Effector CD8-positive, alpha-beta T cell (primary cell): Measurements from ENCODE around the gene ODAD2.
"Not testable (repeated sequence)": the region's sequence is repeated elsewhere in the genome, so short reads cannot be mapped to it uniquely, and the experiment has no call there.

Source experiments
- DNase-seq: peaks from one replicate; lab custom pipeline; 2025; lab: John Stamatoyannopoulos, UW
- total RNA-seq, 4 experiments: gene quantifications; one replicate each; lab custom pipeline; 2026; lab: John Stamatoyannopoulos, UW

ODAD2 gene, protein sequence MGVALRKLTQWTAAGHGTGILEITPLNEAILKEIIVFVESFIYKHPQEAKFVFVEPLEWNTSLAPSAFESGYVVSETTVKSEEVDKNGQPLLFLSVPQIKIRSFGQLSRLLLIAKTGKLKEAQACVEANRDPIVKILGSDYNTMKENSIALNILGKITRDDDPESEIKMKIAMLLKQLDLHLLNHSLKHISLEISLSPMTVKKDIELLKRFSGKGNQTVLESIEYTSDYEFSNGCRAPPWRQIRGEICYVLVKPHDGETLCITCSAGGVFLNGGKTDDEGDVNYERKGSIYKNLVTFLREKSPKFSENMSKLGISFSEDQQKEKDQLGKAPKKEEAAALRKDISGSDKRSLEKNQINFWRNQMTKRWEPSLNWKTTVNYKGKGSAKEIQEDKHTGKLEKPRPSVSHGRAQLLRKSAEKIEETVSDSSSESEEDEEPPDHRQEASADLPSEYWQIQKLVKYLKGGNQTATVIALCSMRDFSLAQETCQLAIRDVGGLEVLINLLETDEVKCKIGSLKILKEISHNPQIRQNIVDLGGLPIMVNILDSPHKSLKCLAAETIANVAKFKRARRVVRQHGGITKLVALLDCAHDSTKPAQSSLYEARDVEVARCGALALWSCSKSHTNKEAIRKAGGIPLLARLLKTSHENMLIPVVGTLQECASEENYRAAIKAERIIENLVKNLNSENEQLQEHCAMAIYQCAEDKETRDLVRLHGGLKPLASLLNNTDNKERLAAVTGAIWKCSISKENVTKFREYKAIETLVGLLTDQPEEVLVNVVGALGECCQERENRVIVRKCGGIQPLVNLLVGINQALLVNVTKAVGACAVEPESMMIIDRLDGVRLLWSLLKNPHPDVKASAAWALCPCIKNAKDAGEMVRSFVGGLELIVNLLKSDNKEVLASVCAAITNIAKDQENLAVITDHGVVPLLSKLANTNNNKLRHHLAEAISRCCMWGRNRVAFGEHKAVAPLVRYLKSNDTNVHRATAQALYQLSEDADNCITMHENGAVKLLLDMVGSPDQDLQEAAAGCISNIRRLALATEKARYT
- 0 to 0.73 (median 0.55) reads per million in 4 experiments for total RNA-seq

DNA sequence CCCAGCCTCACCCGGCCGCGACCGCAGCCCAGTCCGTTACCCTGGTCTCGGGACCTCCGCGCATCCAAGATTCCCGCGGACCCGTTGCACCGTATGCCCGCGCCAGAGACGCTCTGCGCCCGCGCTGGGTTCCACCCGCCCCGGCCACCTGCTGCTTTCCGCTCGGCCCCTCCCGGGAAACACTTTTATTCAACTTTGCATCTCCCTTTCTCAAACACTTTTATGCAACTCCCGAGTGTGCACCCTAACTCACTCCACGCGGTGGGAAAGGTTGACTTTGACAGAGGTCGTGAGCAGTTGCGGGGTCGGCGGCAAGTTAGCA, at the start of gene ODAD2:
TSS of gene ODAD2 (minus strand) at position 126 of the 322 bp plus-strand sequence. CDS start 3,937 bp downstream, outside the sequence.
- no peak for DNase-seq

DNA sequence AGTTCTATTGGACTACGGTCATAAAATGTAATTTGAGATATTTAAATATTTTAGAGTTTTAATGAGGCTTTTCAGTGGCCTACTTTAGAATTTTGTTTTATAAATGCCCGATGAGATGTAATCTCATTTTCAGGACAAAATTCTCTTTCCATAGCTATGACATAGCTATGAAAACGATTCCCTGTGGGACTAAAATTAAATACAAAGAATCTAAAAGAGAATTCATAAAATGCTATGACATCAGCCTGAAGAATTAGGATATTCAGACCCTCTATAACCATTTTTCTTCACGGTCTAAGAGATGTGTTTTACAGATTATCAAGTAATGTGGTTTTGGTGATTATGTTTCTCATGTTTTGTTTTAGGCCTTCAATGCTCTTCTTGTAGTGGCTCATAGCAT, 48.2 kb upstream of the ODAD2 start:
- no peak for DNase-seq

DNA sequence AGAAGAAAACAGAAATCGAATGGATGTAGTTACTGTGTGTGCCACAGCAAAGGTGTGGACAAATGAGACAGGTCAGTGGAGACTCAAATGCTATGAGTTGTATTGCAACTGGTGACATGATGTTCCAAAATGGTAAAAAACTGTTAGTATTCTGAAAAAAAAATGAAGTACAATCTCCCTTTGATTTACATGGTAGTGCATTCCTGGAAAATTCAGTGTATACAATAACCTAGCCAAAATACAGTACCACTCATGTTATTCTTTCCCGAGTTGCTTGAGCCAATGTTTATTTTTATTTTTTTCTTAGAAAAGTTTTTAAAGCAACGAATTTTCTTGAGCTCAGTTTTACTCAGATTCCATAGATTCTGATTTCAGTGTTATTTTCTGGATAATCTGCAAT, 47.7 kb upstream of the ODAD2 start:
- no peak for DNase-seq

DNA sequence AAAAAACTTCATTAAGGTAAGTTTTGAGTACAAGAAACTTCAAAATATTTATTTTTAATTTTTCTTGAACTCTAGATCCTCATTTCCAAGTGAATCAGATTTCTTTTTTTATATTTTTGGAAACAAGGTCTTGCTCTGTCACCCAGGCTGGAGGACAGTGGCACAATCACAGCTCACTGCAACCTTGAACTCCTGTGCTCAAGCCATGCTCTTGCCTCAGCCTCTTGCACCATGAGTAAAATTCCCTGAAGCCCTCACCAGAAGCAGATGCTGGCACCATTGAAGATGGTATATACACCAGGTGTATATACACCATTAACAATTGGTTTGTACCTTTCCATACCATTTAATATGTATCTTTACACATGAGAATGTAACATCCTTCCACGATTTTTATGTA, 45.1 kb upstream of the ODAD2 start:
- DNase-seq, result no peak

DNA sequence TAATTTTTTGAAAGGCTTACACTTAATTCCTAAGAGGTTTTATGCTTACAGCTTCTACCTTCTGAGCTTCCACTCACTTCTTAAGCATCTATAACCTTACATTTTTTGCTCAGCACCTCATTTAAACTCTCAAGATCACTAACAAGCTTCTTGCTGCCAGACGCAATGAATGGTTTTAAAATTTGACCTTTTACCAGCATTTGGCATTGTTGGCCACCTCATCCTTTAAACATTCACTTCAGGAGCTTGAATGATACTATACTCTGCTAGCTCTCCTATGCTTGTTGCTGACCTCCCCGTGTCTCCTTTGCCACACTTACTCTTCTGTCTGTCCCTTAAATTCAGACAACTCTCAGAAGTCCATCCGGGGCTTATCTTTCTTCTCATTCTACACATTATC, 37.7 kb upstream of the ODAD2 start:
- no peak for DNase-seq

DNA sequence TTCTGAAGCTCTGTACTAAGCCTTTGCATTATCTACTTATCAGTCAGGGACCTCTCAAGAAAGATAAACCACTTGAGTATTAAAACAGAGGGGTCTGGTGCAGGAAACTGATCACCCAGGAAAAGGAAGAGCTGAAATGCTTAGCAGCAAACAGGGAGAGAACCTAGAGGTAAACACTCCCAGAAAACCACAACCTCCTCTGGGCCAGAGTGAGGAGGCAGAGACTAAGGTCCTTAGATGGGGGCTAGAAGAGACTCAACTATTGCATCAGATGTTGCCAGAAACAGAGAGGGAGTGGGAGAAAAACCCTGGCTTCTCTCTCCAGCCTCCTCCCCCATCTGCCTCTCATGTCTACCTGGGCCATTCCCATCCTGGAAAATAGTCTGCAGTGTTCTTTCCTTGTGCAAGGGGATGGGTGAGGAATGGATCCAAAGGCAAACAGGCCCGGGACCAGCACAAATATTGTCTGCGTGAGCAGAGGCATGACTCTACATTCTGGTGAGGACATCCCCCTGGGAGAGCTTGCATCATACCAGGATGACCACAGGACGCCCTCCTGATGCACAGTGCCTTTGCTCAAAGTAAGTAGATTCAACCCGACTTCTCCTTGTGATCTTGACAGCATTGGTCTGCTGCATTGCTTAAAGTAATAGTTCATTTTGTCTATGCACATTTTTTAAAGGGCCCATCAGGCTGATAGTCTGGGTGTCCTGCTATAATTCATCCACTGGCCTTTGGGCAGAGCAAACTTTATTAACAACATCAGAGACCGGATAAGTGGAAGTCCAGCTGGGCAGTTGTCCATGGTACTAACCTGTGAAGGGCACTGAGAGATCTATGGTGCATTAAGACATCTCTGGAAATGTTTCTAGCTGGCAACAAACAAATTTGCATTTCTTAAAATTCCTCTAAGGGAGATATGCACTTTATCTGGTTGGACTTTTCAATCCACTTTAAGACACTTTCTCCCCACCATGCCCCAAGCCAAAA, 22.4 kb upstream of the ODAD2 start:
- DNase-seq, result no peak

DNA sequence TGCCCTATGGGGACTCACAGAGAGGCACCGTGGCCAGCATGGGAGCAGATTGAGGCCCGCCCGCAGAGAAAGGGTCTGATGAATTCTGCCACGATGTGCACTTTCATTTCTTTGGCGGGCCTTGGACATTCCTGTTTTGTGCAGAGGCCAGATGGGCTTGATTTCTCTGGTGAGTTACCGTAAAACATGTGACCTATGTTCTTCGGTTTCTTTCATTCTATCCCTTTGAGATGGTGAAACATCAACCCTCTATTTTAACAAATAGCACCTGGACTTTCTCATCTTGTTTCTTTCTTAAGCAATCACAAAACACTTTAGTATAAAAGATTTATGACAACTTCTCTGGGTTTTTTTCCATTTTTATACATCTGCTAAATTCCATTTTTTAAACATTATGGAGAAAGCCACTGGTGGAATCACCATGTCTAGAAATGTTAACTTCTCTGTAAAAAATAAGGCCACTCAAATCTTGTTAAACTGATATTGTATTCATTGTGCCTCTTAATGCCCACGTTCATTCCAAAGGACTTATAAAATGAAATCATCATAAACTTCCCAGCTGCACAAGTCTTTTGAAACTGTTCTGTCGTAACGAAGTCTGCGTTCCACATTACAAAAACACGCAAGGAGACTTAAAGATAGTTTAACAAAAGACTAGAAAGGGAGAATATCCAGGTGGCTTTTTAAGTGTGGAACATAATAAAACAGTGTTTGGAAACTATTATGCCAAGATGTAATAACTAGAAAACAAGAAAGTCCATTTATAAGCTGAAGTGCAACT, 21.4 kb upstream of the ODAD2 start:
- DNase-seq, result no peak

DNA sequence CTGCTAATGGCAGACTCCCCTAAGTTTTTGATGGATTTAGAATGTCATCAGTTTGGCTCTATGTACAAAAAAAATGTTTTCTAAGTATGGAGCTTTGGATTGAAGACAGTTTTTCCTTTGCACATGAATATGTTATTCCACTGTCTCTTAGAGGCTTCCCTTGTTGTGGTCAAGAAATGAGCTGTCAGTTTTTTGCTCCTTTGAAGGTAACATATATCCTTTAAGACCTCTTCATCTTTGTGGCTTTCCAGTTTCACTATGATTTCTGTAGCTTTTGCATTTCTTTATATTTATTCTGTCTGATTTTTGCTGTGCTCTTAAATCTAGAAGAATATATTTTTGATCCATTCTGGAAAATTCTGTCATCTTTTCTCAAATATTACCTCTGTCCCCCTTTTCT, 15.8 kb upstream of the ODAD2 start:
- no peak for DNase-seq

DNA sequence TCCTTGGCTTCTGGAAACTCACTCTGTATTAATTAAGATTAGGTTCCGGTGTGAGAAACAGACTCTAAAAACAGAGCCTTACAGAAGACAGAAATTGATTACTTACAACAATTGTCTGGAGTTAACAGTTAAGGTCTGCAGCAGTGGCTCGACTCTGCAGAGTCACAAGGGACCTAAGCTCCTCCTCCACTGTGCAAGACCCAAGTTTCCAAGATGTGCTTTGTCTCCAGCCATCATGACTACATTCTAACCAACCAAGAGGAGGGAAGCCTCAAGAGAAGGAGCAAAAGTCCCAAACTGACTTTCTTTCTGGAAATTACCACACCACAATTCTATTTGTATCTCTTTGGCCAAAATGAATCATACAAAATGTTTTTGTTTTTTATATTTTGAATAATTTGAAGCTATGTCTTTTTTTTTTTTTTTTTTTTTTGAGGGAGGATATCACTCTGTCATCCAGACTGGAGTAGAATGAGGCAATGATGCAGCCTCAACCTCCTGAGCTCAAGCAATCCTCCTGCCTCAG, 14.2 kb upstream of the ODAD2 start:
- no peak for DNase-seq

DNA sequence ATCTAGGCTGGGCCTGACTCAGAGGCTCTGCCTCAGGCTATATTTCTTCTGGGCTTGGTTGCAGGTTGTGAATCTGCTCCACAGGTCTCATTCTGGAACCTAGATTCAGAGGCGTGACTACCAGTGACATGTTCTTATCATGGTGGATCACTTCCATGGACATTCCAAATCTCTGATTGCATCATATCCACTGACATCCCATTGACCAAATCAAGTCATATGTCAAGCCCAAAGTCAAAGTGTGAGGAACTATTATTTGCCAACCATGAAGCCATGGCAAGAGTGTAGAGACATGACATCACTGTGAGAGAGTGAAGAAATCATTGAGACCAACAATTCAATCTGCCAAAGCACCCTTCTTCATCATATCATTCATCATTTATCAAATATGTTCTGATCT, 11.9 kb upstream of the ODAD2 start:
- no peak for DNase-seq

DNA sequence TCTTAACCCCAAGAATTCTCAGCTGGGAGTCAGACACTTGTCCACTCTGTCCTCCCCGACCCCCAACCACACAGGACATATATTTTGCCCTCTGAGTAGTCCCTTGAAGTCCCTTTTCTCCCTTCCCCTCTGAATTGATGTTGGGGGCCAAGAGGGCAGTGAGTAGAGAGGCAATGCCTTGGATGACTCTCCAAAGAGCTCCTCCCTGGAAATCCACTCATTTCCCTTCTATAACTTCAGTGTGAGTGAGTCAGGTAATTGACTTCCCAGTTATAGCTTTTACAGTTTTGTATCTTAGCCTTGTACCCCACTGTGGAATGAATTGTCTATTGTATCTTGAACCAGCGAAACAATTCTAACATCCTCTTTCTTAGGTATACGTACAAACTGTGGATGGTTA, 9.2 kb upstream of the ODAD2 start:
- DNase-seq, result no peak

DNA sequence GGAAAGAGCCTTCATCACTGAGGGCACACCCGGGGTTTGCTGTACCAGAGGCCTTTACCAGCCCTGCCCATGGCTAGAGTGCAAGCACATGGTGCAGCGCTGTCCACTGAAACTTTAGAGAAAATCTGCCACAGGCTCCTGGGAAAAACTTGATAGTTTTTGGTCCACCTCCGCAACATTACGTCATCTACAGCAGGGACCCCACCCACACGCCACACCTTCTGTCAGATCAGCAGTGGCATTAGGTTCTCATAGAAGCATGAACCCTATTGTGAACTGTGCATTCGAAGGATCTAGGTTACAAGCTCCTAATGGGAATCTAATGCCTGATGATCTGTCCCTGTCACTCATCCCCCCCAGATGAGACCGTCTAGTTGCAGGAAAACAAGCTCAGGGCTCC, 2.5 kb upstream of the ODAD2 start:
- no peak for DNase-seq

DNA sequence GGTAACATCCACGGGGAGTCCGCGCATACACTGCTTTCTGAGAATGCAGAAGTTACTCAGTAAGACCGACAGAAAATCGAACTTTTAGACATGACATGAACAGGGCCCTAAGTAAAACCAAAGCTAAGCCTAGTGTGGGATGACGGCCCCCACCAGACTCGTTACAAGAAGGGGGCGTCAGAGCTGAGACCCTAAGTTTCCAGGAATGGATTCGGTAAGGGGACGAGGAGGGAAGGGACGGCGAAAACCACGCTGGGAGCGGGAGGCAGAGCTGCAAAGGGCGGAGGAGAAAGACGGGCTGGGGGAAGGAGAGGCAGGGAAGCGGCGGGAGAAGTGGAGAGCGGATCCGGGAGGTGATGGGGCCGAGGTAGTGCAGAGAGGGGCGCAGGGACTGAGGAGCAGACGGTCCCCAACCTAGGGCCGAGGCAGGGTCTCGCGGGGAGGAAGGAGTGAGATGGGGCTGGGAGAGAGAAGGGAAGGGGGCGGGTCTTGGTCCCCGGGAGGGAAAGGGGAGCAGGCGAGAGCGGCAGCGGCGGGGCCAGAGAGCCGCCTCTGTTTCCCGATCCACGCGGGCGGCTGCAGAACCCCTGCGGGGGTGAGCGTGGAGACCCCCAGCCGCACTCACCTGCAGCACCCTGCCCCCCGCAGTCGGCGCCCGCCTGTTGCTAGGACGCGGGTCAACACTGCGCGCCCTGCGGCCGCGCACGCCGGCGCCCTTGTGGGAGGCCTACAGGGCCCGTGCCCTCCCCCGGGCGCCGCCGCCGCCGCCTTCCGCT, 513 bp downstream of the ODAD2 start:
- no peak for DNase-seq

DNA sequence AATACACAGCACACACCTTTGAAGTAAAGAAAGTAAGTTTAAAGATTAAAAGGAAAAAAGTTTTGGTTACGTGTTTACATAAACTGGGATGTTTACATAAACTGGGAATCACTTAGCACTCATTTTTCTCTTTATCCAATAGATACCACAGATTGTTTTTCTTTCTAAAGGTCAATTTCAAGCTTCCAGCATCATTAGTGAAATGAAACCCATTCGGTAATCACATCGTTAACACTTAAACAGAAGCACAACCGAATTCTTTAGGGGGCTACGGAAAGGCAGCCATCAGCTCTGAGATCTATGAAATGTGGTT, 1.1 kb downstream of the ODAD2 start:
- DNase-seq, result no peak

DNA sequence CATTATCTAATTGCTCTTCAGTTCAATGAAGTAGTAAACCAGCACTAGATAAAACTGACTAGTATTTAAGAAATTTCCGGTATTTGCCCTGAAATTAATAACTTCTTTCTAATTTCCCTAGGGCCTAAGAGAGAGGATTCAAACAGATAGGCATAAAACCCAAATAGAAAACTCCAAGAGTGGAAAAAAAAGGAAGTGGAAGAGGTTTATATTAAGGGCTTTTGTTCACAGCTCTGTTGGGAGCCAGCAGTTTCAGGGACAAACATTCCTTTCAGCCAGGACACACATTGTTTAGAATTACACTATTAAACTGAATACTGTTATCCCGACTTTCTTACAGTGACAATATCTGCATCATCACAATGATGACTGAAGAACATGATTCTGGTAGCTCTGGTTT, 3.6 kb downstream of the ODAD2 start:
- no peak for DNase-seq

DNA sequence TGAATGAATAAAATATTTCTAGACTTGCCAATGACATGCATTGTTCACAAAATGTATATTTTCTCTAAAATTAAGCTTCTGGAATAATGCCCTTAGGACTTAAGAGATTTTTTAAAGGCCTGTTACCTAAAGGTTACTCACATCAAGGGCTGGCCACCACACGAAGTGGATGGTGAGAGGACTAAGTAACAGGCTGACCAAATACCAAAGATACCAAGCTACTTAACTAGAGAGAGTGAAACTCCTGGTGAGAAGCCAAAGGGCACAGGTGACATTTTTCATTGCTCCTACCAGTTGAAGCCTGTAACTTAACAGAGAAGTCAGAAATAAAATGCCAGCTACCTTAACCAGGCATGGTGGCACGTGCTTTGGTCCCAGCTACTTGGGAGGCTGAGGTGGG, 9.5 kb downstream of the ODAD2 start:
- not testable (repeated sequence) for DNase-seq

DNA sequence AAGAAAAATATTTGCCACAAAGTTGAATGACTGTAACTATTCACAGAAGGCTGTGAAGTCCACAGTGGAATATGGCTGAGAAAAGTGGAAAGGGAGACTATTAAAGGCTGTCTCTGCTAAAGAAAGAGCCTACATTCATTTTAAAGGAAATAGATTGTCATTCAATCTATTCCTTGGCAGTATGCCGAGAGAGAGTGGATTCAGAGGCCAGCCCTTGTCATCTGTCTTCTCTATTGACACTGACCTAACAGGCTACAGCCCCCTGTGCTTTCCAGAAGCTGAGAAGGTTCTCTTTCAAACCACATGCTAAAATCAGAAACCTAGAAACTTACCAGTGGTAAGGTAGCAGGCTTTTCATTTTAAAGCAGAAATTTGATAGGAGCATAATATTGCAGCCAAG, 12.1 kb downstream of the ODAD2 start:
- DNase-seq, result no peak

DNA sequence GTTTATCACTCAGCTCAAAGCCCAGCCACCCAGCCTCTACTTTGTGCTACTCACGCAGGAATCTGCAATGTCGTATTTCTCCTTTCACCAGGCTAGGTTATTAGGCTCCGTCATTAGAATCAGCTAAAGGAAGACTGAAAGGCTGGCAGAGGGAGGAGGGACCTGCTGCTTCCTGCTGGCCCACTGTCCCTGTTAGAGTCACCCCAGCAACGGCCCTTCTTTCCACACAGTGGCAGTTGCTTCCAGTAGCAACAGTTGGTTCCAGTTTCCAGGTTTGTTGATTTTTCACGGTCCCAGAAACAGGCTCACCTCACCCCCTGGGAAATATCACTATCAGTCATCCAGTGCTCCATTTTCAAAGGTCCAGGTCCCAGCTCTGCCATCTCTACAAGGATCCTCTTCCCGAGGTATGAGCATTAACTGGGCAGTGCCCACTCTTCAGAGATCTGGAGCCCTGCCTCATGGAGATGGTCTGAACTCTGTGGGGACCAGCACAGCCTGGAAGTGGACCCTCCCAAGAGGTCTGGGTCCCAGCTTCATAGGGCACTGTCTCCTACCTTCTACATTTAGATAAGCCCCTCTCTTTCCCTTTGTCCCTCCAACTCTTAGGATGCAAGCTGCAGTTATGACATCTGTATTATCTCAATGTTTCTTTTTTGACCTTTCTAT, 15.9 kb downstream of the ODAD2 start:
- no peak for DNase-seq

DNA sequence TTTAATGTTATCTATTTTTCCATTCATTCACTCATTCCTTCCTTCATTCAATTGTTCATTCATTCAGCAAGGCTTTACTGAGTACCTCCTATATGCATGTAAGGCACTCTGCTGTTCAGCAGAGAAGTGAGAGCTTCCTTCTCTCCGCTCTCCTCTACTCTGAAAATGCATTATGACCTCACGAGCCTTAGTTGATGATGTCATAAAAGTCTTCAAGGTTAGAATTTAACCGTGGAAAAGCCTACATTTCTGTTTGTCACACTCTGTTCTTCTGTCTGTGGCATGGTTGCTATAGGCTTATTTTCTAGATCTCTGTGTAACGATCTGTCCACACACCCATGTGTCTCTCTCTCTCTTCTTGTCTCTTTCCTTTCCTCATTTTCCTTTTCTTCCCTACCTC, 17.1 kb downstream of the ODAD2 start:
- no peak for DNase-seq
